GM19023 (cell line): ENCODE results near the gene CST1.
"Not testable (repeated sequence)": the region's sequence is repeated elsewhere in the genome, so short reads cannot be mapped to it uniquely, and the experiment has no call there.

Experiments used
- ATAC-seq: cut with Tn5 transposase; IDR thresholded peaks from one replicate; pipeline ENCODE4 v1.9.1; 2021; ENCODE audit warnings: mild to moderate bottlenecking, moderate library complexity; ENCODE audit not compliant: unreplicated experiment

The CST1 gene

GRCh38 chr20:23755131-23755611 lies 4.4 kb upstream of the CST1 start:
- not testable (repeated sequence) for ATAC-seq

DNA sequence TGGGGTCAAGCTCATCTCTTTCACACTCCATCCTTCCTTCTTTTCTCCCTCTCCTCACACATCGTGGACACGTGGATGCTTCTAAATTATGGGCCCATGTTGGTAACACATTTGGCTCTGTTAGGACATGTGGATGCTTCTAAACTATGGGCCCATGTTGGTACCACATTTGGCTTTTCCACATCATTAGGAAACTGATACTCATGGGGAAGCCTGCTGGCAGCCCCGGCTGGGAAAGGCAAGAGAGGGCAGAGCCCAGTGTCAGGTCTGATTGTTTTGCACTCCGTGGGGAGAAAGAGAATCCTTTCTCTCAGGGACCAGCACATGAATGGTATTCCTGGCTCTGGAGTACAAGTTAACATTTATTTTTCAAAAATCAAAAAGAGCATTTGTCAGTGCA lies 4.0 kb upstream of the CST1 start:
- ATAC-seq: no peak

- no peak for ATAC-seq
Observed at GRCh38 chr20:23753589-23753988, 2.9 kb upstream of the CST1 start.

DNA sequence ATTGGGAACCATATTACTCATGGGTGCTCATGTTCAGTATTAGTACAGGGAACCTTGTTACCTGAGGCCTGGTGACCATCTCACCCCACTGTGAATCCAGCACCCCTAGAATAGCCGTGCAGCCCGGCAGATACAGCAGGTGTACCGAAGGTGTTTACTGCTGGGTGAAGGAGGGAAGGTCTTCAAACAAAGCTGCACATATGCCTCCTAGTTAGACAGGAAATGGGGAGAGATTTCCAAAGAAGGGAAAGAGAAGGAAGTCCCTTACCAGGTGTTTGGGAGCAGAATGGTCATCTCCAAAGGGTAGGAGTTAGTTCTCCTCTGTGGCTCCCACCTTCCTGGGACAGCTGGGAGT lies 2.4 kb upstream of the CST1 start:
- no peak for ATAC-seq

- no peak for ATAC-seq
Observed at GRCh38 chr20:23752481-23753193, 1.9 kb upstream of the CST1 start.

GRCh38 chr20:23752019-23752418 lies 1.3 kb upstream of the CST1 start:
- ATAC-seq: no peak

DNA sequence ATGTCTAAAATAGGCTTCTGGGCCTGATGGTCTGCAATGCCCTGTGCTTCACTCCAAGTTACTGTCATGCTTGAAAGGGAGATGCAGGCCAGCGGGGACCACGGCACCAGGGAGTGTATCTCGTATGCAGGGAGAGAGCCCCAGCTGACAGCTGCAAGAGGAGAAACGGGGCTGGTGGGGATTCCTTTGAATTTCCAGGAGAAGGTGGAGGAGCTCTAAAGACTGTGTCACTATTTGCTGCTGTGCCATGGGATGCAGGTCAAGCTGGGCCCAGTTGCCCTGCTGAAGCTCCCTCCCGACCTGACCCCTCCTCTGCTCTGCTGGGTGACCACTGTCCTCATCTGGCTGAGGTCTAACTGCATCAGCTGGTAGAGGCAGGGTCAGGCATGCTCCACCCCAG lies 989 bp downstream of the CST1 start:
- no peak for ATAC-seq

DNA sequence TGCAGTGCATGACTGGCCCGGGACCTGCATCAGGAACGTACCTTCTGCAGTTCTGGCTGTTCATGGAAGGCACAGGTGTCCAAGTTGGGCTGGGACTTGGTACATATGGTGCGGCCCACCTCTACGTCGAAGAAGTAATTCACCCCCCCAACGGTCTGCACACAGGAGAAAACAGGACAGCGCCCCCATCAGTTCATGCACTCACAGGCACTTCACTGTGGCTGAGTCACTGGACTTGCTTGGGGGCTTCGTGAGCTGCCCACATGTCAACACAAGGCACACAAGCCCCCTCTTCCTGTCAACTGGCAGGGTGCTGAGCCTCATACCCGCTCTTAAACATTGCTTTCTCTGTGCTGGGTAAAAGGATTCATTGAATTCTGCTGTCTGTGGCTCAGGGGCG lies 1.8 kb downstream of the CST1 start:
- not testable (repeated sequence) for ATAC-seq

DNA sequence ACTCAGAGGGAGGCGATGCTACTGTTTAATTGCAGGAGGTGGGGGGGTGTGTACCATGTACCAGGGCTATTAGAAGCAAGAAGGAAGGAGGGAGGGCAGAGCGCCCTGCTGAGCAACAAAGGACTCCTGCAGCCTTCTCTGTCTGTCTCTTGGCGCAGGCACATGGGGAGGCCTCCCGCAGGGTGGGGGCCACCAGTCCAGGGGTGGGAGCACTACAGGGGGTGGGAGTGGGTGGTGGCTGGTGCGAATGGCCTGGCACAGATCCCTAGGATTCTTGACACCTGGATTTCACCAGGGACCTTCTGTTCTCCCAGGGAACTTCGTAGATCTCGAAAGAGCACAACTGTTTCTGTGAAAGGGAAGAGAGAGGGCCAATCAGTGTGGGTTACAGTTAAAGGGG lies 3.2 kb downstream of the CST1 start:
- not testable (repeated sequence) for ATAC-seq

DNA sequence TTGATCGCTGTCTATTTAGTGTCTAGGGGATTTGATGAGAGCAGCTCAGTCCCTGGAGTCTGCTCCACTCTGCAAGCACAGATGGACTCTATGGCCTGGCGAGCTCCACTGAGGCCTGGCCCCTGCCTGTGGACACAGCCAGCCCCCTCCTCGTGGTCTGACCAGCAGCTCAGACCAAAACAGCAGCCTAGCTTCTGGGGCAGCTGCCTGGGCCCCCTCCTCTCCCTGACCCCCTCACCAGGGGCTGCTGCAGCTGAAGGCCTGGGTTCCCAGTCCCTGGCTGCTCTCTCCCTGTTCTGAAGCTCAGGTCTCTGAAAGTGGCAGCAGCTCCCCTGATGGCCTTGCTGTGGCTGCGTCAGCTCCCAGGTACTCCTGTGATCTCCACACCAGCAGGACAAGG lies 3.6 kb downstream of the CST1 start:
- not testable (repeated sequence) for ATAC-seq

GRCh38 chr20:23746321-23746720 lies 4.4 kb downstream of the CST1 start:
- no peak for ATAC-seq

DNA sequence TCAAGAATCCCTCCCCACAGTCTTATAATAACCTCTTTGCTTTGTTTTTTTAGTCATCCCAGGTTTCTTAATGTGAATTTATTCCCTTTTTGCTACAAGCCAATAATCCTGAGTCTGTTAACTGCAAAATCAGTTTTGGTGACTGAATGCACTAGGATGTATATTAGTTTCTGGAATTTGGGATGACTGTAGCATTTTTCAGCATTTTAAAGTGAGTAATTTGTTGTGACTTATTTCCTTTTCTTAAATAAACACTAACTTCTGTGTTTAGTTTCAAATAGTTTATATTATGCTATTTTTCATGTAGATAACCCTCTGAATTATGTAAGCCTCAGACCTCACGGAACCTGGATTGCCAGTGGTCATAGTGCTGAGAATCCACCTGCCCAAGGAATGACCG lies 5.5 kb downstream of the CST1 start:
- ATAC-seq: no peak

DNA sequence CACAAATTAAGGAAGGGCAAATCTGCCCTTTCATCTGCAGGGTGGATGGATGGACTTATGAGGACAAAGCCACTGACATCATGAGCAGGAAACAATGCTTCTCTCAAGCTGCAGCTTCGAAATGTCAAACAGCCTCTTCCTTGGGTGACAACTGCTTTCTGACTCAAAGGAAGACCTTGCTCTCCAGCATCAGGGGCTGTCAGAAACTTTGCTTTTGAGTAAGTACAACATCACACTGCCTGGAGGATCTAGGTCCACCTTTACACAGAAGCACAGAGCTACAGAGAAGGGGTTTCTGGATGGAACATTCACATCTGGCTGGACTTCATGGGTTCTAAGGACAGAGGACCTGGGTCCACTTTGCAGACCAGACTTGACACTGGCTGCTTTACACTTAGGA lies 5.9 kb downstream of the CST1 start:
- ATAC-seq: no peak

- ATAC-seq: not testable (repeated sequence)
Observed at GRCh38 chr20:23735391-23735790, 15.3 kb downstream of the CST1 start.

DNA sequence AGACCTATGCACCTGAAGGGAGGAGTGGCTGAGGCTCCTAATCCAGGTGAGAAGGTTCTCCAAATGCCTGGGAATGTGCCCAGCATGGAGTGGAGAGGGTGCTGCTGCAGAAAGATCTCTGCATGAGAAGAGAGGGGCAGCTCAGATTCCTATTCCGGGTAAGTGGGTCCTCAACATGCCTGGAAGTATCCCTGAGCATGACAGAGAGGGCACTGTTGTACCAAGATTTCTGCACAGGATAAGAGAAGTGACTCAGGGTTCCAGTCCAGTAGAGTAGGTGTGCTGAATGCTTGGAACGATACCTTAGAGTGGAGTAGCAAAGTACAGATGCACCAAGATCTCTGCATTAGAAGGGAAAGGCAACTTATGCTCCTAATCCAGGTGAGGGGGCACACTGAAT lies 15.8 kb downstream of the CST1 start:
- ATAC-seq: not testable (repeated sequence)

DNA sequence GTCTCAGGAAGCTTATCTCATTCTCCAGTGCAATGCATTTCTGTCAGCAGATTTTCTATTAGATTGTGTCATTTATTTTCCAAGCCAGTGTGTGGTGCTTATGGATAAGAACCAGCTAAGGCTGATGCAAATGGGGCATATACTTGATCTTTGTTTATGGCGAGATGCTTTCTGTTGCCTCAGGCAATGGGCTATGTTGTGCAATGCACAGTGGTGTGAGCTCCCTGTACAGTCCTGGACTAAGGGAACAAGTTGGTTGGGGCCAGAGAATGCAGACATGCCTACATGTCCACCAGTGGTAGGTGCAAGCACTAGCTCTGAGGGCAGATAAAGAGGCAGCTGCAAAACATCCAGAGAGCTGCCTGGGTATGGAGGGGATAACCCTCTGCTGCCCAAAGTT lies 16.3 kb downstream of the CST1 start:
- ATAC-seq: not testable (repeated sequence)

- no peak for ATAC-seq
Observed at GRCh38 chr20:23727016-23727415, 23.7 kb downstream of the CST1 start.

- no peak for ATAC-seq
Observed at GRCh38 chr20:23725102-23725501, 25.6 kb downstream of the CST1 start.

DNA sequence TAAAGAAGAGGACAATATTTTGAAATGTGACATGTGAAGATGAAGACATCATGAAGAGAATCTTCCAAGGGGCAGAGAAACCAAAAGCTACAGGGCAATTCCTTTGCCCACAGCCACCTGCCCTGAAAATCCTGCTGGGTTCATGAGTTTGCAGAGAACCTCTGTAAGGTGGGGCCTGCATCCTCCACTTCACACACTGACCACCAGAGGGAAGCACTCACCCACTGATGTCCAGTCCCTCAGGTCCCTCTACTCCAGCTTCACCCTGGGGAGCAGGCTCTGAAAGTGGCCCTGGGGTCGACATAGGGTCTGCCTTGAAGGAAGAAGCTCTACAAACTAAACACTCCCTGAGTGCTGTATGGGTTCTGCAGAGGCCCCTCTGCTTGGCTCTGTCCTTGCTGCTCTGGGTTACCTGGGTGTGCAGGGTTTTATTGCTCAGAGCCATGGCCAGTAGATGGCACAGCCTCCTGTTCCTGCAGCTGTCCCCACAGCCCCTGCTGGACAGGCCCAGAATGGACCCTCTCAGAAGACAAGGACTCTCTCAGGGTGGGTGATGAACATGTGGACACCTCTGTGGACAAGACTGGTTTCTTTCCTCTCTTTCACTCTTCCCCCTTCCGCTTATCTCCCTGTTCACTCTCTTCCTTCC lies 27.0 kb downstream of the CST1 start:
- ATAC-seq: peak; percentile 70

DNA sequence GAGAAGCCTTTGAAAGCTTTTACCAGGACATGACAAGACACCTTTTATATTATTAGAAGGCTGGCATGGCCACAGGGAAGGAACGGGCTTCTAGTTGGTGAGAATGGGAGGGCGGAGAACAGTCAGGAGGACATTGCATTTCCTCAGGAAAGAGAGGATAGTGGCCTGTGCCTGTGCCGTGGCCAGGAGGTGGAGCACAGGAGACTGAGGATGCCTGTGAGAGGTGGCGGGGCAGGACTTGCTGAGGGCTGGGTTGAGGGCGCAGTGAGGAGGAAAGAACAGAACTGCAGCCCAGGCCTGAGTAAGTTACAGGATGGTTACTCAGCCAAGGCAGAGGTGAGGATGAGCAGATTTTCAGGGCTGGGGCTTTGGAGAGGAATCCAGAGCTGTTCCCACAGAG lies 27.9 kb downstream of the CST1 start:
- ATAC-seq: not testable (repeated sequence)

DNA sequence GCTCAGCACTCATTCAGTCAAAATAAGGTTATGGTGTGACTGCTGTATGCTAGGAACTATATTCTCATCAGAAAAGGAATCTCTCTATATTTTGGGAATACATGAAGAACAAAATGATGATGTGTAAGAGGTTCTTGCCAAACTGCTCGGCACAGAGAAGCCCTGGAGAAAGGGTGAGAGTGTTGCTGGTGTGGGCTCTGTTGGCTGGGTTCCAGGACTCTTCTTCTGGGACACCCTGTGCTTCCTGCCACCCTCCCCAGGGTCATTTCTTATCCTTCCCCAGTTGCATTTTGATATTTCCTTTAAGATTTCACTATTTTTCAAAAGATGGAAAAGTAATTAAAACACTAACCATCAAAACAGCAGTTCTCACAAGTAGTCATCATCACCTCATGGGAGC lies 28.8 kb downstream of the CST1 start:
- ATAC-seq: no peak

GRCh38 chr20:23719351-23719750 lies 31.4 kb downstream of the CST1 start:
- ATAC-seq: not testable (repeated sequence)

- ATAC-seq: not testable (repeated sequence)
Observed at GRCh38 chr20:23711778-23712177, 39.0 kb downstream of the CST1 start.
